CD4-positive, alpha-beta T cell treated with Interleukin-12 subunit alpha and Interleukin-12 subunit beta, for 1 hour (primary cell): ENCODE results near the gene OXTR.
"Not testable (repeated sequence)": the region's sequence is repeated elsewhere in the genome, so short reads cannot be mapped to it uniquely, and the experiment has no call there.

Source experiments
- DNase-seq: peaks from one replicate; pipeline ENCODE4 v3.0.0-alpha.2; 2020

OXTR gene

DNA sequence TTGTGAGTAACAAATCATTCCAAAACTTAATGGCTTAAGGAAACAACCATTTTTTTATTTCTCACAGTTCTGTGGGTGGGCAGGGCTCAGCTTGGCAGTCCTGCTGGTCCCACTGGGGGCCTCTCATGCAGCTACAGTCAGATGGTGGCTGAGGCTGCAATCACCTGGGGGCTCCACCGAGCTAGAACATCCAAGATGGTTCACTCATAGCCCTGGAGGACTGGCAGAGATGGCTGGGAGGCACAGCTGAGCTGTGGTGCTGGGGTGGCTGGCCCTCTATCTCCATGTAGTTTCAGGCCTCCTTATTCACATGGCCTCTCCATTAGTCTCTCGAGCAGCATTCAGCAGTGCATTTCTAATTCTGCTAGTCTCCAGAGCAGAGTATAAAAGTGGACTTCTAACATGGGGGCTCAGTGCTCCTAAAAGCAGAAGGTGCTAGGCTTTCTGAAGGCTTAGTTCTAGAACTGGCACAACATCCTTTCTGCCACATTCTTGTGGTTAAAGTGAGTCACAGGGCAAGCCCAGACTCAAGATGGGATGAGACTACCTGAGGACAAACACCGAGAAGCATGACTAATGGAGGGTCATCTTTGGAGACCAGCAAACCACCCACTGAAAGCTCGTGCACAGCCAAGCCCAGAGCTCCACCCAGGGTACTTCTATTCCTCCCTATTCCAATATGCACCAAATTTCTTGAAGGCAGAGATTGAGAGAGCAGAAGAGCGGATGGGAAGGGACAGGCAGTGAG, 29.5 kb downstream of the OXTR start:
- DNase-seq, result no peak

DNA sequence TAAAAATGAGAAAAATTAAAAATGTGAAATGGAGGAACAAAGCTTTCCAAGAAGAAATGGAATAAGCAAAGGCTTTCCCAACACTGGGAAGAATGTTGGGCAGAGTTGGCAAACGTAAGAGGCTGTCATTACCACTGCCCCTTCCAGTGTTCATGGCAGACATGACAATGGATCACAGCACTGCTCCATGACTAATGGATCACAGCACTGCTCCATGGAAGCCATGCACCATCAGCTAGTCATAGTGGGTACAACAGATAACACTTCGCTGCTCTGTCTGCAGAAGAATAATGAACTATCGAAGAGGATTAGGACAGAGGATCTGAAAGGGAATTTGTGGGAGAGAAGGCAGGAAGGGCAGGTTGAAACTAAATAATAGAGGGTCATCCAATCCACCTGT, 30.8 kb downstream of the OXTR start:
- DNase-seq, result no peak

DNA sequence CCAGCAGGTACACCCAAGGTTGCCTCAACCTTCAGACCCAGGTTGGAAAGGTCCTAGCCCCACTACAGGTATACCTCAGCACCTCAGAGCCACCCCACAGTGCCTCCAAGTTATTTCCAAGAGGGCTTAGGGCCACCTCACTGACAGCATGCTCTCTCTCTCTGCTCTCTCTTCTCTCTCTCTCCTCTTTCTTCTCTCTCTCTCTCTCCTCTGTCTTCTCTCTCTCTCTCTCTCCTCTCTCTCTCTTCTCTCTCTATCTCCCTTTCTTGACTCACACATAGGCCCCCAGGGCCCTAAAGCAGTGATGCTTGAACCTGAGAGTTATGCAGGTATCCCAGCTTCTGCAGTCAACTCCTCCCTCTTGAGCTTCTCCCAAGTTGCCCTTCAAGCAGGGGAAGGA, 31.6 kb downstream of the OXTR start:
- DNase-seq, result no peak

DNA sequence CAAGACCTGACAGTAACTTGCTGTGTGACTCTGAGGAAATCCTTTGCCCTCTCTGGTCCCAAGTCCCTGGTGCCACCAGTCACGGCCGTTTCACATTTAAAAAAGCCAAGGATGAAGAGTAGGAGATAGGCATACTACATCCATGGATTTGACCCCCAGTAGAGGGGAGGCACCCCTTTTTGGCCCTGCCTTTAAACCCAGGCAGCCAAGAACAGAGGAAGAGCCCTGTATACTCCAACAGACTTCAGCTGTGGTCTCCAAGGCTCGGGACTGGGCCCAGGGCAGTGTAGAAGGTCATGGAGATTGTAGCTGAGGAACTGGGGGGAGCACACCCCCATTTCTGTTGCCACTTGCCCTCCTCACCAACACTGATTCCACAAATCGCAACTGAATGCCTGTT, 32.1 kb downstream of the OXTR start:
- DNase-seq, result no peak

DNA sequence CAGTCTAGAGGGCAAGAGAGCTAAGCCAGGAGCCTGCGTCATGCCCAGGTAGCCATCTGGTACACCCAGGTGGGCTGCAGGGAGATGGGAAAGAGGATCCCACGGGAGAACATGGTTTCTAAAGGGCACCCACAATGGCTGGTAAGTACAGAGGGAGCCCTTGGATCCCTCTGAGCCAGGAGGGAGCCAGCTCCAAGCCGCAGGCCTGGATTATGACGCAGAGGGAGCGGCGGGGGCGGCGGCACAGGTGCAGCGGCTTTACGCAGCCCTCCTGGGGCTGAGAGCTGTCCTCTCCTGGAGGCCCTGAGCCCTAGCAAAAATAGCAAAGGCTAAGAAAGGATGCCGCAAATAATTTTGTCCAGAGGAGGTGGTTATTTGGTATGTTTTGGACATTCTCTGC, 33.0 kb downstream of the OXTR start:
- DNase-seq, result no peak

DNA sequence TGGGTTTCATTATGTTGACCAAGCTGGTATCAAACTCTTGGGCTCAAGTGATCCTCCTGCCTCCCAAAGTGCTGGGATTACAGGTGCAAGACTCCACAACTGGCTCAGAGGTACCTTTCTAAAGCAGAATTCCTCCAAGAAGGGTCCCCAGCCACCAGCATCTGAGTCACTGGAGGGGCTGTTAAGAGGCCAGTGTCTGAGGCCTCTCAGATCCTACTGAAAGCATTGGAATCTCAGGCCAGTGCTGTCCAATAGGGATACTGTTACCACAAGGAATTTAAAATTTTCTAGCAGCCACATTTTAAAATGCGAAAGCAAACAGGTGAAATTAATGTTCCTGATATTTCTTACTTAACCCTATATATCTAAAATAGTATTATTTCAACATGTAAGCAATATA, 34.5 kb downstream of the OXTR start:
- no peak for DNase-seq

DNA sequence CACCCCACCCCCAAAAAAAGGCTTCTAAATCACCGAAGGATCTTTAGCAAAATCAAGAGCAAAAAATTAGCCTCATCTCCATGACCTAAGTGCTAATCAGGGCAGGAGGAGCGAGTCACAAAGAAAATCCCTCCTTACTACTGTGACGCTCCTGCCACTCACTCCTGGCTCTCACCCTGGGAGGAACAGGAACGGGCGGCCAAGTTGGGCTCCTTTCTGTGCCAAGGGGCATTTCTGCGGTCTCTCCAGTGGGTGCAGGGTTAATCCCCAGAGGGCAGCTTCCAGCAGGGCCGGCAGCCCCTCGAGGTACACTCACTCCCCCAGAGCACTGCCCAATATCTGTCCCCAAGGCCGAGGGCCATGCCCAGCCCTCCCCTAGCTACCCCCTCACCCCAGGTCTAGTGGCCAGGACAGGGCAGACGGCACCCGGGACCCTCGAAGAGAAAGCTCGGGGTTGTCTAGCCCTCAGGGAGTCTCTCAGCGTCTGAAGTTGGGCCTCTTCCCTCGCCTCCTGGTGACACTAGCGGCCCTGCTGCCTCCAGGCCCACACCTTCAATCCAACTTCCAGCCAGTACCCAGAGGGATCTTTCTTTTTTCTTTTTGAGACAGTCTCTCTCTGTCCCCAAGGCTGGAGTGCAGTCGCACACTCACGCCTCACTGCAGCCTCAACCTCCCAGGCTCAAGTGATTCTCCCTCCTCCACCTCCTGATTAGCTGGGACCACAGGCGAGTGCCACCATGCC, 35.1 kb downstream of the OXTR start:
- no peak for DNase-seq

DNA sequence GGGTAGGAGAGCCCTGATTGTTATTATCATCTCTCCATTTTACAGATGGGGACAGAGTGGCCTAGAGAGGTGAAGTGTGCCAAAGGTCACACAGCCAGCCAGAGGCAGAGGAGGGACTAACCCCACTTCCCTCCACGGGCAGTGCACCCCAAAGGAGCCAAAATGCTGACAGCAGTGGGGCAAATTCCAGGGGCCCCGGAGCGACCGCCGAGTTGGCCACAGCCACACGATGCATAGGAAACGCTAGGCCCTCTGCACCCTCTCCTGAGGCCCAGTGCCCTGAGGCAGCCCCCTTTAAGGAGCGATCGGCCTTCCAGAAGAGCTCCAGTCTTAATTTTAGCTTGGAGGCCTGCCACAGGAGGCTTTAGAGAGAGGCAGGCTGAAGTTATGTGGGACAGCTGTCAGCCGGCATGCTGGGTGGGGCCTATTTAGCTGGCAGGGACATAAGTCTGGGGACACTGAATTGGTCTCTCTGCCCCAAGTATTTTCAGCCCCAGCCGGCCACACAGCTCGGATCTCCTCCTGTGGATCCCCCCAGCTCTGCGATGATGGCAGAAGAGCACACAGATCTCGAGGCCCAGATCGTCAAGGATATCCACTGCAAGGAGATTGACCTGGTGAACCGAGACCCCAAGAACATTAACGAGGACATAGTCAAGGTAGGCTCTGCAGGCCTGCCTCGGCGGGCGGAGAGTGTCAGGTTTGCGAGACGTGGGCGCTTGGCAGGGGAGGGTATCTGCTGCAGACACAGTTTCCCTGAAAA, 35.9 kb downstream of the OXTR start, which contains the start of gene CAV3:
Gene CAV3, plus strand, starts transcription at position 471 of the 763 bp plus-strand sequence. Its CDS starts 75 bp downstream, at position 546.
- DNase-seq, result no peak

DNA sequence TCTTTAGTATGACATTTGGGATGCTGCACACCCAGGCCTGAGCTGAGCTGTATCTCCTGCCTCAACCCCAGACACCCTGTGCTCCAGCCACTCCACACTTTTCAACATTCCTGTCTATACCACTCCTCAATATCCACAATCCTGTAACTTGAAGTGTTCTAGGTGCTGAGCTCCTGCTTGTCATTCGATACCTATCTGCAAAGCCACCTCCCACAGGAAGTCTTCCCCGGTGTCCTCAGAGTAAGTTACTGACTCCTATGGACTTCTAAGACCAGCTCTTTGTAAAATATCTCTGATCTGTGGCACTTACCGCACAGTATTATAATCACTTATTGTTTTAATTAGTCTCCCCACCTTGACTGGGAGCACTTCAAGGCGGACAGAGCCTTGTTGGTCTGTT, 37.0 kb downstream of the OXTR start:
- DNase-seq, result no peak

DNA sequence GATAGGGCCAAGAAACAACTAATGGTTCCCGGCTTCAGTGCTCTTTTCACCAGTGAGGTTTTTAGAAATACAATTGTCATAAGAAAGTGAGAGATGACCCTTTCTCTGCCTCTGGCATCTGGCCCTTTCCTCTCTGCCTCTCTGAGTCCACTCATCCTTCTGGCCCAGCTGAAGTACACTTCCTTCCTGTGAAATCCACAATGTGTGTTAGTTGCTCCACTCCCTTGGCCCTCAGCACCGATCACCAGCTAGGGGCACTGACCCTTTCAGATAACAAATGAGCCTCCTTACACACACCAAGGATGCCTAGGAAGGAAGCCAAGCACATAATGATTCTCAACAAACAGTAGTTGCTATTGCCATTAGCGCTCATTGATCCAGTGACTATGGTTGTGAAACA, 38.8 kb downstream of the OXTR start:
- DNase-seq, result no peak

DNA sequence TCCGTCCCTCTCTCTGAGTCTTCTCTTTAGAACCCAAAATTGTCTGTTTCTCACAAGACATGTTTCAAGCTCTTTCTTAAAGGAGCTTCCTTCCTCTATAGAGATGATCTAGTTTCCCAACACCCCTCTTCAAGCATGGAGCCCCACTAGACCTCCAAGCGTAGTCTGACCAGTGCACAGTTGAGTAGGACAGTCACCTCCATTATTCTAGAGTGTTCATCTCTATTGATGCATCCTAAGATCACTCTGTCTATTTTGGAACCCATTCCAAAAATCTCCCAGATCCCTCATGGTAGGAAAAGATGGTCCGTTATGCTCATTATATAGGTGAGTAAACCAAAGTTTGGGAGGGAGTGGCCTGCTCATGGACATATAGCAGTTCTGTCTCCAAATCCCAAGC, 39.9 kb downstream of the OXTR start:
- DNase-seq, result no peak

DNA sequence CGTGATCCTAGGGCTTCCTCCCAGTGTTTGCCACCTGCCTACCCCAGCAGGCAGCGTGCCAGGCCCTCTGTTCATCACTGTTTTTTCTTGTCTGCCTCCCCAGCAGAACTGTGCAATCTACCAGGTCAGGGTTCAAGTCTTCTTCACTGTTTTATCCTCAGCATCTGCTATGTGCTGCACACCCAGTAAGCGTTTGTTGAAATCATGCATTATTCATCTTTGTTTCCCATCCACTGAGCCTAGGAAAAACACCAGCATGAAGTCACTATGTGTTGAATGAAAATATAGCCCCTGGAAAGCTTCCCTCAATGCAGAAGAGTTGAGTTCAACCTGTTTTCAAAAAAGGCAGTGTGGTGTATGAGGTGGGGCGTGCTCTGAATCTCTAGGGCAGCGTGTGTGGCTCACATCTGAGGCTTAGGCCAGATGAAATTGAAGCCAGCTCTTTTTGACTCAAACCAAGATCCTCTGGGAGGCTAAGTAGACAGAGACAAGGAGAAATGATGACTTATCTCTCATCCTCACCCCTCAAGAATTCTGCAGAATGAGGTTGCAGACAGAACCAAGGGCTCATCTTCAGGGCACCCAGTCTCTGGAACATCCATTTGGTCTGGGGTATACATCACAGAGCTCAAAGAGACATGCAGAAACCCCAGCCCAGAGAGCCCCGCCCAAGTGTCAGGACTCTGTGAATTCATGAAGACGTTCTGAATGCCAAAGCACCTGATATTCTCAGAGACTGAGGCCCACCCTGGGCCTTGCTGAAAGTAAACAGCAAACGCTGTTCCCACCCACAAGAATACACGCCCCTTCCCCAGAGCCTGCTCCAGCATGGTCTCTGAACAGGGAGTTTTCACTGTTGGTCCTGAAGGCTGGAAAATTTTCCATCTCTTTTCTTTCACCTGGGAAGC, 41.6 kb downstream of the OXTR start:
- no peak for DNase-seq

DNA sequence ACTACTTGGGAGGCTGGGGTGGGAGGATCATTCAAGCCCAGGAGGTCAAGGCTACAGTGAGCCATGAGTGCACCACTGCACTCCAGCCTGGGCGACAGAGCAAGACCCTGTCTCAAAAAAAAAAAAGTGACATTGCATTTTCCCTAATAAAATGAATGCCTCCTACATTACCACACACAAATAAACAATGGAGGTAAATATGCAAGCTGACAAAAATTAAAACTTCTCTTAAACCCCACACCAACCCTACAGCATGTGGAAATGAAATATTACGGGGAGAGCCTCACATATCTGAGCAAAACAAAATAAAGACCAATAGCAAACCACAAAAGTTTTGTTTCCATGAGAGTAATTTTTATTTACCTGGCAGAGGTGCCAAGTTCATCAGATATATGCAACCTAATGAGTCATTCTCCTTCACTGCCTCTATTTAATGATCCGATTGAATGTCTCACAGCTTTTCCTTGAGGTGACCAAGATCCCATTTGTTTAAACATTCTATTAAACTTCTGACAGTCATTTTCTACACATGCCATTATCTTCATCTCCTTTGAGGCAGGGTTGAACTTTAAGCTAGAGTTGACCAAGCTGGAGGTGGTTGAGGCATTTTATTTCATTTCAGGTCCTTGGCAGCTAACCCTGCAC, 45.2 kb downstream of the OXTR start:
- no peak for DNase-seq

DNA sequence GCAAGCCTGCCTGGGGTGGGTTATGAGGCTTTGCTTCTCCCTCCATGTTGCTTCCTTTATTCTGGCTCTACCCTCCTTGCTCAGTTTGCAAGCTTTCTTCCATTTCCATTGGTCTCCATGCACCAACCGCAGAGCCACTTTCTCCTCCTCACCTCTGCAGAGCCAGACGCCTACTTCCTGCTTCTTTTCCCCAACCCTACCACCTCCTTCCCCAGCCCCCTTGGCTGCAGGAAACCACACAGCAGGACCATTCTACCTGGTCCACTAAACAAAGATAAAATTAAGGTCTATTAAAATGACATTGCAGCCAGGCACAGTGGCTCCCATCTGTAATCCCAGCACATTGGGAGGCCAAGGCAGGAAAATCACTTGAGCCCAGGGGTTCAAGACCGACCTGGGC, 45.8 kb downstream of the OXTR start:
- DNase-seq, result no peak

DNA sequence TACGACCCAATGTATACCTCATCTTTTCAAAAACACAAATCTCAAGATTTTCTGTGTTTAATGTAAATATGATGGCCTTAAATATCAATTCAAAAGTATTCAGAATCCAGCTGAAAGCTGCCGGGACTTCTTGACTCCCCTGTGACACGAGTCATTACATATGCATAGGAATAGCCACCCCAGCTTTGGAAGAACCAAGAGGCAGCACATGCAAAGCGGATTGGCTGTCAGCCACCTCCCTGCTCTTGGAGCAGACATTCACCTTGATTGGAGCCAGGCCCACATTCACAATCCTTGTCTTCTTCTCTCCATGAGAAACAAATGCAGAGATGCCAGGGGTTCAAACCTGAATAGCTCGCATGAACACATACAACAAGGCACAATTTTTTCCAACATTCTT, 46.6 kb downstream of the OXTR start:
- DNase-seq, result no peak

DNA sequence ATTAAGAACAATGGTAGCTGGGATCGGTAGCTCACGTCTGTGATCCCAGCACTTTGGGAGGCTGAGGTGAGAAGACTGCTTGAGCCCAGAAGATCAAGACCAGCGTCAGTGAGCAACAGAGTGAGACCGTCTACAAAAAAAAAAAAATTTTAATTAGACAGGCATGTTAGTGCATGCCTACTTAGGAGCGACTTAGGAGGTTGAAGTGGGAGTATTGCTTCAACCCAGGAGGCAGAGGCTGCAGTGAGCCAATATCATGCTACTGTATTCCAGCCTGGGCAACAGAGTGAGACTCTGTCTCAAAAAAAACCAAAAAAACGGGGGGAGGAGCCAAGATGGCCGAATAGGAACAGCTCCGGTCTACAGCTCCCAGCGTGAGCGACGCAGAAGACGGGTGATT, 53.7 kb downstream of the OXTR start:
- not testable (repeated sequence) for DNase-seq

DNA sequence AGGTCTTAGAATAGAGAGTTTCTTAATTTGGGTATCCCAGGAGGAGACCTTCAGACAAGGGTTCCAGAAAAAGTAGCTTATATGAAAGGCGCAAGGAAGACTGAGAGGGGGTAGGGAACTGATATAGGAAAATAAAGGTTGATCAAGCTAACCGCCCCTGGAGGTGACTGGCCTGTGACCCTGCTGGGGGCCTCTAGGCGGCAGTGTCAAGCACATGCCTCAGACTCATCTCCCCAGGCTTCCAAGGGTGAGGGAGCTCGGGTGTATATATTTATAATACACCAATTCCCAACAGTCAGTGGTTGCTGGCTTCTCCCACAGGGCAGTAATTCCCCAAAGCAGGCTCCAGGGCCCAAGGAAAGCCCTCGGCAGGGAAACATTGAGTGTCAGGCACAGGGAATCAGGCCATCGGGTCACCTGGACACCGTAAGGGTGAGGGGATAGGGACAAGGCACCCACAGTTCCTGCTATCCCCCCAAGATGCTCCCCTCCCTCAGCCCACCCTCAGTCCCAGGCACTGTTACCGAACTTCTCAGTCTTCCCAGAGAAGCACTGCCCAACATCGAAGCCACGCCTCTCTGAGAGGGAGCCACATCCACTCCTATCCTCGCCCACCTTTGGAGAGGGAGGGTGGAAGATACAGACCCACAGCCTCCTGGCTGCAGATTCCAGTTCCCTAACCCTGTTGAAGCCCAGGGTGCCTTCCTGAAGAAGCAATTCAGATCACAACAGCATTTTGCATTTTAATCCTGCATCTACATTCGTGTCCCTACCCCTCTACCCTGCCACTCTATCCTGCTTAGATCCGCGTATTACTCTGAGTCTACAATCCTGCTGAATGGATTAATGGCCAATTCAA, 55.3 kb downstream of the OXTR start:
- no peak for DNase-seq

DNA sequence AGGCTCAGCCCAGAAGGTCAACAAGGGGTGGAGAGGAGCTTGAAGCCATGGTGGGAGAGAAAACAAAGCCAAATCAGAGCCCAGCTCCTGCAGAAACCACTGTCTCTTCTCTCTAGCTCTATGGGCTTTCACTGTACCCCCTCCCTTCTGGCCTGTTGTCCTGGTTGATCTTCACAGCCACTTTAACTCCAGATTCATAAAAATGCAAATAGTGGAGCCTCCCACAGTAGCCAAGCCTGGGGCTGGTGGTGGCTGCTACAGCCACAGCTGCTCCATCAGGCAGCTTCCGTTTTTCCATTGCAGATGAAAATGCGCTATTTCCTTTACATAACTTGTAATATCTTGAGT, 56.5 kb downstream of the OXTR start:
- no peak for DNase-seq

DNA sequence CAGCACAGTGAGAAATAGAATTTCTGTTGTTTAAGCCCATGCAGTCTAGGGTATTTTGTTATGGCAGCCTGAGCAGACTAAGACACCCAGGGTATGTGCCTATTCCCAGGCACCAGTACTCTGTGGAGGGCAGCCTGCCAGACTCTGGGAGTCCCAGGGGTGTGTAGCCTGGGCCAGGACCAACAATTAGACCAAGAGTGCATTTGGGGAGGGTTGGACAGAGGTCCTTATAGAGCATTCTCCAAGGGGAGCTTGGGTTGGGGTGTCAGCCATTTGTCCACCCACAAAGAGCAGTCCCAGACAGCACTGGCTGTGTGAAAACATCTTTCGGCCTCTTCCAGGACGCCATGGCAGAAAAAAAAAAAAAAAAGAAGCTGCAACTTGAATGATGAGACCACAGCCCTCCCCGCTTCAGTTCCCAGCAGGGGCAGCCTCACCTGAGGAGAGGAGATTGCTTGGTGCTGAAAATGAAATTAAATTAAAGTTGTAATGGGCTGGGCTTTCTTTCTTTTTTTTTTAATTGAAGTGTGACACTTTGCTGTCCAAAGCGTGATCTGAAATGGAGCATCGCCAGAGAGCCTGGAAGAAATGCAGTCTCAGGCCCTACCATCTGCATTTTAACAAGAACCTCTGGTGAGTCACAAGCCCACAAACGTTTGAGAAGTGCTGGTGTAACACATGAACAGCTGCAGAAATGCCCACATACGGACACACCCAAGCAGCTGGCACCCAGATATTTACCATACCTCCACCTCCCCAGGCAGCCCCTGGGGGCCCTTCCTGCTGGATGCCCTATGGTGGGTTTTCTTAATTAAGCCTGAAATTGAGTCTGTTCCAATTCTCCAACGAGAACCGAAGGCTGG, 57.1 kb downstream of the OXTR start:
- no peak for DNase-seq

DNA sequence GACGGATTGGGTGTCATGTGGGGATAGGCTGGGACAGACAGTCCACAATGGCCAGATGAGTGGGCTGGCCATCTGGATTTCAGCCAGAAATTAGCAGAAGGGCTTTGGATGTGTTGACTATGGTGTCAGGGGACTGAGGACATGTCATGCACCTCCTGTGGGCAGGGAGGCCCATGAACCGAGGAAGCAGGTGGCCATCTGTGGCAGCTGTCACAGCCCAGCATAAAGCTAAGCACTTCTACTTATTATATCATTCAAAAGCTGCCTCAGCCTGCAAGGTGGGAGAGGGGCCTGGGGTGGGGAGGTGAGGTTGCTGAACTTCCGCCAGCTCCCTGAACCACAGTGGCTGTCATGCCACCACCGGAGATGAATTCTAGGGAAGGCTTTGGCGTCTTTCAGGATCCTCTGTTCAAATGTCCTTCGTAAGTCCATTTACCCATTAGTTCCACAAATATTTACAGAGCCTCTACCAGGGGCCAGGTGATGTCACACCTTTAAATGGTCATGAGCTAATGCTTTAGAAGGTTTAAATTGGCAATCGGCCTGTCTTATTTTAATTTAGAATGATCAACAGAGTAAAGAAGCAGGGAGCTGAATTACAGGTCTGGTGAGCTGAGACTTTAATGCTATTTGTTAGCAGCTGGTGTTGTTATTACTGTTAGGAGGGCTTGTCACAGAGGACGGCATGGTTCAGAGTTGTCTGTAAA, 59.5 kb downstream of the OXTR start:
- no peak for DNase-seq
